KOPT-K1 (cell line): Measurements from ENCODE around the gene CHST15.
"Not testable (repeated sequence)": the region's sequence is repeated elsewhere in the genome, so short reads cannot be mapped to it uniquely, and the experiment has no call there.

Experiments
- H3K27ac ChIP-seq: fragments of 200-600 bp; sonication (generic); 2 replicates; pipeline ENCODE4 v1.5.1; 2016; ENCODE audit warnings: antibody characterized with exemption, mild to moderate bottlenecking, low read depth, low read length; ENCODE audit not compliant: poor library complexity, severe bottlenecking
- H3K36me3 ChIP-seq: fragments of 200-600 bp; sonication (generic); 2 replicates; pipeline ENCODE4 v1.5.1; 2017; ENCODE audit warnings: antibody characterized with exemption, mild to moderate bottlenecking, low read length, moderate library complexity; ENCODE audit not compliant: insufficient read depth
- H3K9me3 ChIP-seq: fragments of 200-600 bp; sonication (generic); 2 replicates; pipeline ENCODE4 v1.5.1; 2017; ENCODE audit warnings: antibody characterized with exemption, low read length, mild to moderate bottlenecking; ENCODE audit not compliant: insufficient read depth, poor library complexity, severe bottlenecking

Gene CHST15

DNA sequence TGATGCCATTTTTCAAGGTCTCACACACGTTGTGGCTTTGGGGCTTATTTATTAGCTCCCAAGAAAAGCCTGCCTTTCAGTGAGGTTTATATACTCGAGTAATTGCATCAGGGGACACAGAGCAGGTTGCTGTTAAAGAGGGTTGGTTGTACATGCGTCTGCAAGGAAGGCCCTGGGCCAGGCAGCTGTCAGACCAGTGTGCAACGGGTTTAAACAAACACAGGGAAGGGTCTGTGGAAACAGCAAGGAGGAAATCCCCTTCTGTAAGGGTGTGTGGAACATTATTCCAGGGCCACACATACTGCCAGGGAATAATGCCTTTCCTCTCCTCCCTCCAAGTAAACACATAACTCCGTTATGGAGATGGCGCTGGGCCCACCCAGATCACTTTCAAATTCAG lies 1.7 kb upstream of the CHST15 start:
- H3K36me3 ChIP-seq, result no peaks in the 10 kb centered on the region
- H3K9me3 ChIP-seq, result peaks cover 12% of the 10 kb centered on the region
- H3K27ac ChIP-seq, result no peak overlapping the region

DNA sequence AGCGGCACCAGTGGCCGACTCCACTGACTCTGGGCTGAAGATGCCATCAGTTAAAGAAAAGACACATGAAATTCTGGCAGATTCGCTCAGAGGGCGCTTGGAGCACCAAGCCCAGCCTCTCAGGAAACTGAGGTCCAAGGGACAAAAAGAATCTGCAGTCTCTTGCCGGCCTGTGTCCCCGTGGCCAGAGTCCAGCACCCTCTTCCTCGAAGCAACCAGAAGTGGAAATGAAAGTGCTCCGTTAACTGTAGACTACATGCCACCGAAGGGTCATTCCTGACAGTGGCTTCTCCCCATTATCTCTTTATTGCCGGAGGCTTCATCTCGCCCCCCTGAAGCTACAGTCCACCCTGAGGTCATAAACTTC lies 1.0 kb upstream of the CHST15 start:
- Histone ChIP-seq H3K9me3 (peaks cover 5% of the 10 kb centered on the region), H3K27ac (no peak overlapping the region), H3K36me3 (no peaks in the 10 kb centered on the region)

DNA sequence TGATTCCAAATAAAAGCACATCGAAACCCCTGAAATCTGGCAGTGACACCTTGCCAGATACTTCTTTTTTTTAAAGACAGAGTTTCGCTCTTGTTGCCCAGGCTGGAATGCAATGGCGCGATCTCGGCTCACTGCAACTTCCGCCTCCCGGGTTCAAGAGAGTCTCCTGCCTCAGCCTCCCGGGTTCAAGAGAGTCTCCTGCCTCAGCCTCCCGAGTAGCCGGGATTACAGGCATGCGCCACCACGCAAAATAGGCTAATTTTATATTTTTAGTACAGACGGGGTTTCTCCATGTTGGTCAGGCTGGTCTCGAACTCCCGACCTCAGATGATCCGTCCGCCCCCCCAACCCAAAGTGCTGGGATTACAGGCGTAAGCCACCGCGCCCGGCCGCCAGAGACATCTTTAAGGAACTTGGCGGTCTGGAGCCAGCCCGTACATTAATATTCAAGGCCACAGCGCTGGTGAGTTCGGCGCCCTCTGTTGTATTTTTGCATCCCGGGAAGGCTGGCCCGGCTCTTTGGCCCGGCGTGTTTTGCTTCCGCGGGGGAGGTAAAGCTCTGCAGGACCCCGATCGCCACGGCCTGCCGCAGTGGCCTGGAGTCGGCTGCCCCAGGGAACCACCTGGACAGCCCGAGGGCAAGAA lies 498 bp upstream of the CHST15 start:
- not testable (repeated sequence) for H3K27ac ChIP-seq, H3K9me3 ChIP-seq, H3K36me3 ChIP-seq

DNA sequence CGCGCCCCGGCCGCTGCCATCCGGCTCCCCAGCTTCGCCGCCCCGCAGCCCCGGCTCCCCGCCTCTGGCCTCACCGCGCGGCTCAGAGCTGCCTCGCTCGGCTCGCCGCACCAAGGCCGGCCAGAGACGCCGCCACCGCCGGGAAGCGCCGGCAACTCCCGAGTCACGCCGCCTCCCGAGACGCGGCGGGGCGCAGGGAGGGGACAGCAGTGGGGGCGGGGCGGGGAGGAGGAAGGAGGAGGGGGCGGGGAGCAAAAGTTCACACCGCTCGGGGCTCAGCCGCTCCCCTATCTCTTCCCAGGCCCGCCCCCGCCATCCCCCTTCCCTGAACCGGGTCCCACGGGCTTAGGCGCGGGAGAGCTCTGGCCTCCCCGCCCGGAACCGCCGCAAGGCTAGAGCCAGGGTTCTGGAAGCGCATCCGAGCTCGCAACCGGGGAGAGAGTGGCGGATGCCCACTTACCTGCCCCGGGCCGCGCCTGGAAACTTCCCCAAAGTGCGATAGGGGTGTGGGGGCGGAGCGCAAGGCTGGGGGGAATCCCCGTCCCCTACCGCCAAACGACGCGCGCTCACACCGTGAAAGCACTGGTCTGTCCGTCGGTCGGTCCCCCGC lies 1.0 kb downstream of the CHST15 start:
- Histone ChIP-seq H3K36me3 (no peaks in the 10 kb centered on the region), H3K27ac (no peak overlapping the region), H3K9me3 (peaks cover 5% of the 10 kb centered on the region)

DNA sequence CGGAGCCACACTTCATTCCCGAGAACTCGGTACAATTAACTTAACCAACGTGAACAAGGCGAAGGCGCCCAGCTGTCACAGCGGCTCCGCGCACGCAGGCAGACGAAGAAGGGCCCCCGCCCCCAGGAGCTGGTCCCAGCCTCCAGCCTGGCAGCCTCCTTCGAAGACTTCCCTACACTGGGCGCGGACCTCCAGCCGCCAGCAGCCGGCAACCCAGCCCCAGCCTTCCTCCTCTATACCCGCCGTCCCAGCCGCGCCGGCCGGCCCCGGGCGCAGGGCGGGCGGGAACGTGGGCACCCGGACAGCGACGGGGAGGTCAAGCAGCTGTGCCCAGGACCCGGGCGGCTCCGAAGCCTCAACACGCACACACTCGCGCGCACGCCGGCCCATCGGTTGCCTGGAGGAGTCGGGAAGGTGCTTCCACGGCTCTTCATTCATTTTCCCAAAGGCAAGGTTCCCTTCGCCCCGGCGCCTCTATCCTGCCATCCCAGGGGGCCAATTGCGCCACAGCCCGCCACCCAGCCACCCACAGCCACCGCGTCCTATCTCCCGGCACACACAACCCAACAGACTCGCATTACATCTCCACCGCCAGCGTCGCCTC lies 1.6 kb downstream of the CHST15 start:
- H3K27ac ChIP-seq, result no peak overlapping the region
- peaks cover 5% of the 10 kb centered on the region for H3K9me3 ChIP-seq
- H3K36me3 ChIP-seq, result no peaks in the 10 kb centered on the region

DNA sequence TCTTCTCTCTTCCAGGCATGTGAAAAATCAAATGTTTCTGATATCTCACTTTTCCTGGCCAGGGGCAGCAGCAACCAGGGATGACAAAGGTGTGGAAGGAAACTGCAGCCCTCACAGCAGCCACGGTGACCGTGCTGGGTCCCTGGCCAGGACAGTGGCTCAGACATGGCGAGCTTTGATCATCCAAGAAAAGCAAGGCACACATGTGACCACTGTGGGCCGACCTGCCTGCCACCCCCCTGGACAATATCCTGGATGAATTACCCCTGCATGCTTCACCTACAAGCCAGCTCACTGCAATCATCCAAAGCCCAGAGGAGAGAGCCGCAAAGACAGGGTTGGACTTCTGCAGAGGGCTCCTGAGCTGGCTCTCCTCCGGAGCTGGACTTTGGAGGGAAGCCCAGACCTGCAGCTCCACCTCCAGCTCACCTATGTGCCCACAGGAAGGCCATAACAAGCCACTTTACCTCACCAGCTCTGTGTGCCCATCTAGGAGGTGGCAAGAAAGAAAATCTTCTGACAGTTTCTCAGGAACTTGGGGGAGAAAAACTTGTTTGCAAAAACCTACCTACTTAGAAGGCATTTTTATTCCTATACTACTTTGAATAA lies 2.7 kb downstream of the CHST15 start:
- H3K27ac ChIP-seq, result no peak overlapping the region
- no peaks in the 10 kb centered on the region for H3K36me3 ChIP-seq
- H3K9me3 ChIP-seq, result no peaks in the 10 kb centered on the region

DNA sequence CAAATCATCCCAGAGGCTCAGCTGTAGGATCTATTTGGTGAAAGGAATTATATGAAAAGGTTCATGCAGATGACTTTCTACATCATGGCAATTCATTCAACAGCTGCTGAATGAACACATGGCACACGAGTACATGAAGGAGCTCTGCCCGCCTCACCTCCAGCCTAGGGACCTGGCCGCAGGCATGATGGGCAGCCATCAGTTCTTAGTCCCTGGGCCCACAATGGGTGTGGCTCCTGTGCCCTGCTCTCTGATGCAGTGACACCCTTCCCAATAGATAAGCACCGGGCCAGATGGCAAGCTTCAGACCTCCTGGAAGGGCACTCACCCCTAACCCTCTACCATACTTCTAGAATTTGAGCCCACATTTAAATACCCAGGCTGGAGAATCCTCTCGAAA lies 3.5 kb downstream of the CHST15 start:
- Histone ChIP-seq H3K27ac (no peak overlapping the region), H3K36me3 (no peaks in the 10 kb centered on the region)

DNA sequence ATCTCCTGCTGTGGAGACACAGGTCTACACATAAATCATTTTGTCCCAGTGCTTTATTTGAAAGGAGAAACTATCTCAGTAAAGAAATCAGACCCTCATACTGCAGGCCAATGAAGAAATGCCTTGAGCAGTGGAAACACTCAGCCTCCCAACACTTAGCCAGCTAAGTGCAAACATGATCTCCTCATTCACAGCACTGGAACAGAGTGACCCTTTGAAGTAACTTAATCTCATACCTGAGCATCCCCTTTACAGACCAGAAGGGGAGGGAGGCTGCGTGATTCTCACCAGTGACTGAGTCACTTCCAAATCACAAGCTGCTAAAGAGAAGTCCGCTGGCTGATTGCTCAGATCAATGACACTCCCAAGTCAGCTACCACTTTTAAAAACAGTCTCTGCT lies 4.5 kb downstream of the CHST15 start:
- no peaks in the 10 kb centered on the region for H3K9me3 ChIP-seq
- no peaks in the 10 kb centered on the region for H3K36me3 ChIP-seq
- H3K27ac ChIP-seq, result no peak overlapping the region

More for the DNA sequence above, 3.5 kb downstream of the CHST15 start:
- no peaks in the 10 kb centered on the region for H3K9me3 ChIP-seq

DNA sequence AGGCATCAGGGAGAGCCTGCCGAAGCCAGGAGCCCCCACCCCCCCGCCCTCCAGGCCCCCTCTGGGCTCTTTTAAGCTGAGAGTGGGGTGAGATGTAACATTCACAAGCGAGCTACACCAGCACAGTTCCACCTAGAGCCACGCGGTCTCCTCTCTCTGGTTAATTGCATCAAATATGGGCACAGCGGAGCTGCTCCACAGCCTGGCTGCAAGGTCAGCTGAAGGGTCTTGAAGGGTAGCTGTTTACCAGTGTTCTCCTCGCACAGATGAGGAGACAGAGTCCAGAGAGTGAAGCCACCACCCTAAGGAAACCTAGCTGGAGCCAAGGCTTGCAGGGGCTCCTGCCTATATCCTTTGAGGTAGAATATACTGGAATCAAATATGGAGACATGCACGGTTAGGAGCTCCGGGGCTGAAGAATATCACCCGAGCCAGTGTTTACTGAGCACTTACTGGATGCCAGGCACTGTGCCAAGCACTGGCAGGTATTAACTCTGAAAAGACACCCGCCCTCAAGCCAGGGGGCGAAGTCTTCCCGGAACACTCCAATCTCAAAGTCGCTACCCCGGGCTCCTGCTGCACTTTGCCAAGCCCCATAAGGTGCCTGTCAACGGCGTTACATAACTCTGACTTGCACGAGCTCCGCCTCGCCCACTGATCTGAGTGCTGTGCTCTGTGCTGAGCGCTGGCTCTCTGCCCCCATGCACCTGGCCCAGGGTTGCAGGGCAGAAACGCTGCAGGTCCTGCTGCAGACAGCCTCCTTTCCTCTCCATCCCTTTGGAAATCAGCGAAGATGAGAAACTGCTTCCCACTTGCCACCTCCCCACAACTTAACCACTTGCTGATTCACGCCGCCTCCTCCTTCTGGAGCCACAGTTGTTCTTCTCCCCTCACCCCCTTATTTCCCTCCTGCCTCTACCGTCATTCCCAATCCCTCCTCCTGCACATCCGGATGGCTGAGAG lies 5.4 kb downstream of the CHST15 start:
- no peaks in the 10 kb centered on the region for H3K9me3 ChIP-seq
- H3K36me3 ChIP-seq, result no peaks in the 10 kb centered on the region
- H3K27ac ChIP-seq, result no peak overlapping the region

DNA sequence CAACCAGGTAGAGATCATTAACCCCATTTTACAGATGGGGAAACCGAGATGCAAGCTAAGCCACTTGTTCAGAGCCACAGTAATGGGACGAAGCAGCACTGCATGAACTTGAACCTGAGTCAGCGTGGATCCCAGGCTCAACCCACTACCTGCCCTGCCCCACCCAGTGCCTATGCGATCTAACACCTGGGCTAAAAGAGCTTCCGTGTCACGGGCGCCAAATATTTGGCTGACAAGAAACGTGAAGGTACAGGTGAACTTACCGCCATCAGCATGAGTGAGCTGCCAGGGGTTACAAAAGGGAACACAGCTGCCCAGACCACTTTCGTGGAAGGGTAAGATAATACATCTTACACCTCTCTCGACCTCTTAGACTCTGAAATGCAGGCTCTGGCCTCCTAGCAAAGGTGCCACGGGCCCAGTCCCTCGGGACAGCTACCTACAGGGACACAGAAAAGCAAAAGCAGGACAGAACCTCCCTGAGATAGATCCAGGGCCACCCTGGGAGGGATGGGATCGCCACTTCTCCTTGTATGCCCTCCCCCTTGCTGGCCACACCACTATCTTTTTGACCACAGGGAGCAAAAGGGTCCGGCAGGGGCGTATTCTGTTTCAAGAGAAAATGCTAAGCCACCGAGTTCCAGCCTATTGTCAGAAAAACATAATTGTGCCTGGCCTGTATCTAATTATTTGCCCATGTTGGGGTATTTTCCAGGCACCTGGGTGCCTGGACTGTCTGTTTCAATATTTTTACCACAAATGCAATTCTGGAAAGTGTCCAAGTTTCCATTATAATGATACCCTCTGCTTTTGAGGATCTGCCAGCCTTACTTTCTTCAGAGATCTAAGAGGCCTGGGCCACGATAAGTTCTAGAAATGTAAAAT lies 6.4 kb downstream of the CHST15 start:
- no peak overlapping the region for H3K27ac ChIP-seq
- H3K36me3 ChIP-seq, result no peaks in the 10 kb centered on the region
- H3K9me3 ChIP-seq, result no peaks in the 10 kb centered on the region

DNA sequence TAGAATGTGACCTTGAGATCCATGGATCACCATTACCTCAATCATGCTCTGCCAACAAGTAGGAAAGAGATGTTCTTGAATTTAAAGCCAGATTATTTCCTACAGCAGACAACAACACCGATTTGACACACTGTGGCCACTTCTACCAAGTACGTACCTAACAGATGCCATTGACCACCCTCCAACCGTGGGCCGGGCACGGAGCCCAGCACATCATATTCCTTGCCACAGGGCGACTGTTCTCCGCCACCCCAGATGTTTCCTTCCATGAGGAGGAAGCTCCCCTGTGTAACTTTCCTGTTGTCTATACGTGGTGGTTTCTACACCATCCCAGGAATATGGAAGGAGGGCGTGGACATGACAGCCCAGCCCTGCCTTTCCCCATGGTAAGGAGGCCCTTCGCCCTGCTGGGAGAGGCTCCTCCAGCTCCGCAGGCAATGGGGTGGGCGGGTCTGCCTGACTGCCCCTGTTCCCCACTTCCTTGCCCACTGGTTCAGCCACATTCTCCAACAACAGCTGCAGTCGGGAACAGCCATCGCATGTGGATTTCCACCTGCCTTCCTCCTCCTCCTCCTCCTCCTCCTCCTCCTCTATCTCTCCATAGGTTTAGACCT lies 7.2 kb downstream of the CHST15 start:
- Histone ChIP-seq H3K27ac (no peak overlapping the region), H3K36me3 (no peaks in the 10 kb centered on the region), H3K9me3 (no peaks in the 10 kb centered on the region)

DNA sequence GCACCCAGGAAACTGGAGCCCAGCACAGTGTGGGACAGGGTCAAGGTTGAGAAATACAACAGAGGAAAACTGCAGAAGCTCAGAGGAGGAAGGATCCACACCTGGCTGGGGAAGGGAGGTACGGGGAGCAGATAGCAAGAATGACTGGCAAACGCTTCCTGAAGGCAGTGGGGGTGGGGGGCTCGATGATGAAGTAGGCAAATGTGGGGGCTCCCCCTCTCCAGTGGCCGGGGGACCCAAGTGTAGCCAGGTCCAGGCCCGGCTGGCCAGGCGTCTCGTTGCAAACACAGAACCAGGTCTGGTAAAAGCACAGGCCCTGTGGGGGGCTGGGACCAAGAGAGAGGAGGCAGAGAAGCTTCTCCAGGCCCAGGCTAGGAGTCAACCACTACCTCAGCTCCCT lies 7.7 kb downstream of the CHST15 start:
- Histone ChIP-seq H3K9me3 (no peaks in the 10 kb centered on the region), H3K27ac (no peak overlapping the region), H3K36me3 (no peaks in the 10 kb centered on the region)

DNA sequence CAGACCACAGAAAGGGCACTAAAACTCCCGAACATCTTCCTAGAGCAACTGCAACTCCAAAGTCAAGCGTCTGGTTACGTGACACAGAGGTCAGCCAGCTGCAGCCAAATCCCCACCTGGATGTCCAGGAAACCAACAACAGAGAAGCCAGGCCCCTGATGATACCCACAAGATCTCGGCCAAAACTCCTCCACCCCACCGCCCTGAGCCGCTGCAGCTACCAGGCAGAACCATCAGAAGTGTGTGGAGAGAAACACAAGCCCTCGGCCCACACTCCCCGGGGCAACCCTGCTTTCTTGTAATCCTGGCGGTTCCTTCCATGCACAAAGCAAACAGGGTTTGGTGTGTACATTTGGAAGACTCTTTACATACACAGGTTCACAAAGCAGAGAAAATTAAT lies 8.7 kb downstream of the CHST15 start:
- Histone ChIP-seq H3K9me3 (no peaks in the 10 kb centered on the region), H3K27ac (no peak overlapping the region), H3K36me3 (no peaks in the 10 kb centered on the region)
